ENCODE measurements around the gene NAA38.

NAA38 gene

DNA sequence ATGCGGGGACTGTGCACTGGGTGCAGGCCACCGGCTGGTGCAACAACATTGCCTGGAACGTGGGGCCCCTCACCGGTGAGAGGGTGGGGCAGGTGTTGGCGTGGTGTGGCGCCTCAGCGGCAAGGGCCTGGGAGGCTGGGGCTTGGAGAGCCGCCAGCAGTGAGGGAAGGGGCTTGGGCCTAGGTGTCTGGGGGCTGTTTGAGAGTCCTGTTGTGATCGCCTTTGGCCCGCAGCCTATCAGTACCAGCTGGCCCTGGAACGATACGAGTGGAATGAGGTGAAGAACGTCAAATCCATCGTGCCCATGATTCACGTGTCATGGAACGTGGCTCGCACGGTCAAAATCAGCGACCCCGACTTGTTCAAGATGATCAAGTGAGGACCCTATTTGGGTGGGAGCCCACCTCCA is 5.1 kb downstream of the NAA38 start:
- H3K27ac ChIP-seq = no peak overlapping the region
- peaks cover 35 to 57% (median 53%) of the 10 kb centered on the region in 3 donors for H3K36me3 ChIP-seq
- peaks cover 0 to 32% (median 28%) of the 10 kb centered on the region in 4 donors for H3K4me1 ChIP-seq
- no peaks in the 10 kb centered on the region for H3K9me3 ChIP-seq
- no peaks in the 10 kb centered on the region for H3K27me3 ChIP-seq
- intact Hi-C loops (cut with DNase I; ENCODE audit: low total_unique reads) = loop anchor here (10.0 kb wide), 1 partner anchor 107 kb away; no protein-coding TSS in a partner anchor
- DNase-seq = peak in 1 of 2 donors; percentile 69
- H3K4me3 ChIP-seq = no peak overlapping the region
- TF ChIP-seq, protein P1, sequence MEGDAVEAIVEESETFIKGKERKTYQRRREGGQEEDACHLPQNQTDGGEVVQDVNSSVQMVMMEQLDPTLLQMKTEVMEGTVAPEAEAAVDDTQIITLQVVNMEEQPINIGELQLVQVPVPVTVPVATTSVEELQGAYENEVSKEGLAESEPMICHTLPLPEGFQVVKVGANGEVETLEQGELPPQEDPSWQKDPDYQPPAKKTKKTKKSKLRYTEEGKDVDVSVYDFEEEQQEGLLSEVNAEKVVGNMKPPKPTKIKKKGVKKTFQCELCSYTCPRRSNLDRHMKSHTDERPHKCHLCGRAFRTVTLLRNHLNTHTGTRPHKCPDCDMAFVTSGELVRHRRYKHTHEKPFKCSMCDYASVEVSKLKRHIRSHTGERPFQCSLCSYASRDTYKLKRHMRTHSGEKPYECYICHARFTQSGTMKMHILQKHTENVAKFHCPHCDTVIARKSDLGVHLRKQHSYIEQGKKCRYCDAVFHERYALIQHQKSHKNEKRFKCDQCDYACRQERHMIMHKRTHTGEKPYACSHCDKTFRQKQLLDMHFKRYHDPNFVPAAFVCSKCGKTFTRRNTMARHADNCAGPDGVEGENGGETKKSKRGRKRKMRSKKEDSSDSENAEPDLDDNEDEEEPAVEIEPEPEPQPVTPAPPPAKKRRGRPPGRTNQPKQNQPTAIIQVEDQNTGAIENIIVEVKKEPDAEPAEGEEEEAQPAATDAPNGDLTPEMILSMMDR (IDR thresholded peaks at IDR 0.05) = no peak

DNA sequence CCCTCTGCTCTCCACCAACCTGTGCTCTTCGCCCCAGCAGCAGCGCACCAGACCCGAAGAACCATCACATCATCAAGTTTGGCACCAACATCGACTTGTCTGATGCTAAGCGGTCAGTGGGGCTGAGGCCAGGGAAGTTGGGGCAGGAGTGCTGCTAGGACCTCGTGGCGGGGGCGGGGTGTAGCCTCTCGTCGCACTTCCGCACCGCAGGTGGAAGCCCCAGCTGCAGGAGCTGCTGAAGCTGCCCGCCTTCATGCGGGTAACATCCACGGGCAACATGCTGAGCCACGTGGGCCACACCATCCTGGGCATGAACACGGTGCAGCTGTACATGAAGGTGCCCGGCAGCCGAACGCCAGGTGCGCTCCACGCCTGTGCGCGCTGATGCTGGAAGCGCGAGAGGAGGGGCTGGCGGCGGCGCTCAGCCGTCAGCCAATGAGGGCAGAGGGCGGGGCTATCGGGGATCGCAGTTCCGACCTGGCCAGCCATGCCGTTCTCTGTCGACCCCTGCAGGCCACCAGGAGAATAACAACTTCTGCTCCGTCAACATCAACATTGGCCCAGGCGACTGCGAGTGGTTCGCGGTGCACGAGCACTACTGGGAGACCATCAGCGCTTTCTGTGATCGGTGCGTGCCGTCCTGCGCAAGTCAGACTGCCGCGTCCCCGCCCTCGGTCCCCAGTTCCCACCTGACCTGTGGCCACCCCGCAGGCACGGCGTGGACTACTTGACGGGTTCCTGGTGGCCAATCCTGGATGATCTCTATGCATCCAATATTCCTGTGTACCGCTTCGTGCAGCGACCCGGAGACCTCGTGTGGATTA is 5.7 kb downstream of the NAA38 start:
- intact Hi-C loops (cut with DNase I; ENCODE audit: low total_unique reads) = loop anchor here (2.0 to 10.0 kb wide), 2 partner anchors 29 to 107 kb away; no protein-coding TSS in a partner anchor
- no peaks in the 10 kb centered on the region for H3K27me3 ChIP-seq
- H3K9me3 ChIP-seq = no peaks in the 10 kb centered on the region
- DNase-seq = peak; percentile 79 to 93
- peaks cover 40 to 63% (median 59%) of the 10 kb centered on the region in 3 donors for H3K36me3 ChIP-seq
- peaks cover 0 to 31% (median 27%) of the 10 kb centered on the region in 4 donors for H3K4me1 ChIP-seq
- no peak overlapping the region for H3K4me3 ChIP-seq
- no peak overlapping the region for H3K27ac ChIP-seq
- TF ChIP-seq, protein P1 (IDR thresholded peaks at IDR 0.05) = peak; percentile 98 to 99

DNA sequence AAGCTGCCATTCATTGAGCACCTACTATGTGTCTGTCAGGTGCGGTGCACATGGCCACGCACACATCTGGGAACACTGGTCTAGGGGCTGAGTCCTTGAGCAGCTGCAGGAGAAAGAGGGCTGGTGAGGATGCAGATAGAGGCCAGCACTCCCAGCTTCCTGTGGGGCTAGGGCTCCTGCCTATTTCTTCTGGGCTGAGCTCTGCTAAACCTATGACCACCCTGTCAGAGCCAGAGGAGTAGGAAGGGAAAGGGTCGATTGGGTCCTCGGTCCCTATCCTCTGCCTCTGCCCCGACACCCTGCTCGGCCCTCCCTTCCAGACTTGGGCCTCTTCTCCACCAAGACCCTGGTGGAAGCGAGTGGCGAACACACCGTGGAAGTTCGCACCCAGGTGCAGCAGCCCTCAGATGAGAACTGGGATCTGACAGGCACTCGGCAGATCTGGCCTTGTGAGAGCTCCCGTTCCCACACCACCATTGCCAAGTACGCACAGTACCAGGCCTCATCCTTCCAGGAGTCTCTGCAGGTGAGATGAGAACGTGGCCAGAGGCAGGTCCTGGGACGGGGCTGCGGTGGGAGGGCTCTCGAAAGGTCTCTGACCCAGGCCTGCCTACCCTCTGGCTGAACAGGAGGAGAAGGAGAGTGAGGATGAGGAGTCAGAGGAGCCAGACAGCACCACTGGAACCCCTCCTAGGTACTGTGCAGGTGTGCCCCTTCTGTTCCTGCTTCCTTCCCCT is 6.5 kb downstream of the NAA38 start:
- Histone ChIP-seq H3K36me3 (peaks cover 48 to 71% (median 67%) of the 10 kb centered on the region in 3 donors), H3K27ac (no peak overlapping the region), H3K4me1 (peaks cover 0 to 27% (median 23%) of the 10 kb centered on the region in 4 donors), H3K27me3 (no peaks in the 10 kb centered on the region), H3K4me3 (no peak overlapping the region), H3K9me3 (no peaks in the 10 kb centered on the region)
- intact Hi-C loops (cut with DNase I; ENCODE audit: low total_unique reads) = loop anchor here (2.0 to 10.0 kb wide), 2 partner anchors 28 to 106 kb away; no protein-coding TSS in a partner anchor
- TF ChIP-seq, protein P1 (IDR thresholded peaks at IDR 0.05) = no peak
- DNase-seq = peak in 1 of 2 donors; percentile 67

DNA sequence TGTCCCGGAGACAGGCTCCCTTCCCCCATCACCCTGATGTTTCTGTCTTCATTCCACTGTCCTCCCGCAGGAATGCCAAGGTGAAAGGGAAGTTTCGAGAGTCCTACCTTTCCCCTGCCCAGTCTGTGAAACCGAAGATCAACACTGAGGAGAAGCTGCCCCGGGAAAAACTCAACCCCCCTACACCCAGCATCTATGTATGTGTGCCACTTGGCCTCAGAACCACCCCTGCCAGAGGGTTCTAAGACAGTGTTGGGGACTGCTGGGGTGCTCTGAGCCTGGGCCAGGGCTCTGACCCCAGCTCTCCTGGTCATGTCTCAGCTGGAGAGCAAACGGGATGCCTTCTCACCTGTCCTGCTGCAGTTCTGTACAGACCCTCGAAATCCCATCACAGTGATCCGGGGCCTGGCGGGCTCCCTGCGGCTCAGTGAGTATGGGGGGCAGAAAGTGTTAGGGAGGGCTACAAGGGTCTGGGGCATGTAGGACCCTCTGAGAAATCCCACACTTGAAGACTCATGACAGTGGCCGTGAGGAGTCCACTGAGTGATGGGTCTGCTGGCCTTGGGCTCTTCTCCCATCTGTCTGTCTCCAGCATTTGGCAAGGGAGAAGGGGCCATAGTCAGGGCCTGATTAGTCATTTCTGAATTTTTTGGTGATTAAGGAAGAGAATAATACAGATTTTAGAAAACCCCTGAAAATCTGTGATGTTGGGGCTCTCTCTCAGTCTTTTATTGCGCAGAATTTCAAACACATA is 7.4 kb downstream of the NAA38 start:
- Histone ChIP-seq H3K4me1 (peaks cover 0 to 27% (median 23%) of the 10 kb centered on the region in 4 donors), H3K27me3 (no peaks in the 10 kb centered on the region), H3K27ac (no peak overlapping the region), H3K36me3 (peaks cover 51 to 76% (median 71%) of the 10 kb centered on the region in 3 donors), H3K4me3 (no peak overlapping the region), H3K9me3 (no peaks in the 10 kb centered on the region)
- DNase-seq = no peak
- TF ChIP-seq, protein P1 (IDR thresholded peaks at IDR 0.05) = no peak
- intact Hi-C loops (cut with DNase I; ENCODE audit: low total_unique reads) = loop anchor here (2.0 to 10.0 kb wide), 3 partner anchors 27 to 305 kb away; partner anchors contain the start of gene PER1

All from tibial artery (tissue), 4 donors.